HG03571 (cell line): Measurements from ENCODE around the gene STIMATE.

Source experiments
- ATAC-seq: cut with Tn5 transposase; IDR thresholded peaks from one replicate; pipeline ENCODE4 v1.9.1; 2021; ENCODE audit not compliant: unreplicated experiment

STIMATE gene

GRCh38 chr3:52824037-52824436, 73.3 kb downstream of the STIMATE start:
- ATAC-seq: no peak

DNA sequence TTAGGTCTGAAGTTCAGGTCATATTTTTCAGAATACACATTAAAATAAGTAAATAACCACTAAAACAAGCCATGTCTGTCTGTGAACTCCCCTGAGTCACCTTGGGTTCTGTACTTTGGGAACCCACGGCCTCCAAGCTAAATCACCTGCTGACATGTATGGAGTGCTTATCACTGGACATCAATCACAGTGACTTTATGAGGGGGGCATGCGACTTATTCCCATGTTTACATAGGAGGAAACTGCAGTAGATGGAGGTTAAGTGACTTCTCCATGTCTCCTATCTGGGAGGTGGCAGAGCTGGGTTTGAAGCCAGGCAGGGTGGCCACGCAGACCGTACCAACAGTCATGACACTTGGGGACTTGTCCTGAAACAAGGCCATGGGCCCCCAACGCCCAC, 75.0 kb downstream of the STIMATE start:
- ATAC-seq: no peak

- ATAC-seq: no peak
Observed at GRCh38 chr3:52820736-52821135, 76.6 kb downstream of the STIMATE start.

- ATAC-seq: no peak
Observed at GRCh38 chr3:52819936-52820335, 77.4 kb downstream of the STIMATE start.

DNA sequence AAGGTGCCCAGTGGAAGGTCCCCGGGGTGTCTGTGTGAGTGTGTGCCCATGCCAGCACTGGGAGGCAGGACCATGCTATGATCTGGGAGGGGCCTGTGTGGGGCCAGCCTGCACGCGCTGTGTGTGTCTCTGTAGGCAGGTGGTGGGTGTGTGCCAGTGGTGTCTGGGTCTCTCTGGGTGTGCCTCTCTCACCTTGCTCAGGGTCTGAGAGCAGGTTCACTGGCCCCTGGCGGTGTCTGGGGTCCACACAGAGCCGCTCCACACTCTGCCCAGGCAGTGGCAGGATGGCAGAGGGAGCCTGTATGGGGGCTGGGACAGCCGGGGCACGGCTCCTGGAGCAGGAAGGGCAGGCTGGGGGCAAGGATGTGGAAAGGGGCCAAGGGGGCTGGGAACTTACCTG, 79.5 kb downstream of the STIMATE start:
- no peak for ATAC-seq

GRCh38 chr3:52817221-52817620, 80.1 kb downstream of the STIMATE start:
- ATAC-seq: no peak

DNA sequence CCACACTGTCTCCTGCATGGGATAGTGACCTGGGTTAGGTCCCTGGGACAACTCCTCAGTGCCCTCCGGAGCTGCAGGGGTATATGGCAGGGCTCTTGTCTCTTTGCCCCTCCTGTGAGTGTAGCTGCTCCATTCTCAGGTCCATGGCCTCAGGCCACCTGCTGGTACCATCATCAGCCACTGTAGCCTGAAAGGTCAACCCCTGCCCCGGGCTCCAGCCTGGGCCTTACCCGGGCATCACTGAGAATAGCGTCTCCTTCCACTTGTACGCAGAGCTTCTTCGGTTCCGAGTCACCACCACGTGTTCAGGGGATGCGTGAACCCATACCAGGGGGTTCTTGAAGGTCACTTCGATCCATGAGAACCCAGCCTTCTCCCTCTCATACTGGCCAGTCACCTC, 80.7 kb downstream of the STIMATE start:
- no peak for ATAC-seq

DNA sequence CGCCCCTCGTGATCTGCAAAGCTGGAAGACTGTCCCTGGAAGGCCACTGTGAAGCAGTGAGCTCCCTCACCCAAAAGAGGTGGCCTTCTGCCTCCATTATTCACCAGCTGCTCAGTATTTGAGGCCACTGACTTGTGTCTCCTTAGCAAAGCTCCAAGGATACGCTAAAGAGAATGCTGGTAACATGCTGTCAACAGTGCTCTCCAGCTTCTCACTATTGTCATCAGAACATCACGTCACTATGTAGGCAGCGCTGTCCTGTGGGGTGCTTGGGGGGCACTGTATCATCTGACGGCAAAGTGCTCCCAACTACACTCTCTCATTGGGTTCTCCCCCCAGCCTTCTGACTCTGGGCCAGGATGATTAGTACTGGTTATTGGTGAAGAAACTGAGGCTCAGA, 81.1 kb downstream of the STIMATE start:
- ATAC-seq: no peak

GRCh38 chr3:52813810-52814209, 83.5 kb downstream of the STIMATE start:
- no peak for ATAC-seq

- ATAC-seq: no peak
Observed at GRCh38 chr3:52811452-52812011, 85.8 kb downstream of the STIMATE start.

DNA sequence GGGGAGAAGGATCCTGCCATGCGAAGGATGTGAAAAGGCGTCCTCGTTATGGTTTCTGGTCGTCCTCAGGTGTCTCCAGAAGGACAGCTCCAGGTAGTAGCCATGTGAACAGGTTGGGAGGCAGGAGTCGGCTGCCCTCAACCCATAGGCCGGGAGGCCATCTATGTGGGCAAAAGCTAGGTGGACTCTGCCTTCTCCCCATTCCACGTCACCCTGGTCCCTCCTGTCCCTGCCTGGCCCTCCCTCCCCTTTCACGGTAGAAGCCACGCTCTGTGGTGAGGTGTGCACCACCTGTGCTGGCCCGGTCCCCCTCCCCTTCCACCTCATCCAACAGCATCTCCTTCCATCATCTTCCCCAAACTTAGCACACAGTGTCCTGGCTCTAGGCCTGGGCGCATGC, 86.4 kb downstream of the STIMATE start:
- ATAC-seq: no peak

GRCh38 chr3:52809662-52810377, 87.5 kb downstream of the STIMATE start:
- no peak for ATAC-seq

DNA sequence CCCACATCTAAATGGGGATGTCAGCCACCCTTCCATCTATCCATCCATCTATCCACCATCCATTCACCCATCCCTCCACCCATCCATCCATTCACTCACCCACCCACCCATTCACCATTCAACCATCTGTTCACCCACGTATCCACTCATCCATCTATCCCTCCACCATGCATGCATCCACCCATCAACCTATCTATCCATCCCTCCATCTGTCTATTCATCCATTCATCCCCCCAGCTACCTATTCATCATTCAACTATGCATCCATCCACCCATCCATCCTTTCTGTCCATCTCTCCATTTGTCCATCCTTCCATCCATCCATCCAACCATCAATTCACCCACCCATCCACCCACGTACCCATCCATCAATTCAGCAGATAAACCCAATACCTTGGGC, 88.2 kb downstream of the STIMATE start:
- no peak for ATAC-seq

DNA sequence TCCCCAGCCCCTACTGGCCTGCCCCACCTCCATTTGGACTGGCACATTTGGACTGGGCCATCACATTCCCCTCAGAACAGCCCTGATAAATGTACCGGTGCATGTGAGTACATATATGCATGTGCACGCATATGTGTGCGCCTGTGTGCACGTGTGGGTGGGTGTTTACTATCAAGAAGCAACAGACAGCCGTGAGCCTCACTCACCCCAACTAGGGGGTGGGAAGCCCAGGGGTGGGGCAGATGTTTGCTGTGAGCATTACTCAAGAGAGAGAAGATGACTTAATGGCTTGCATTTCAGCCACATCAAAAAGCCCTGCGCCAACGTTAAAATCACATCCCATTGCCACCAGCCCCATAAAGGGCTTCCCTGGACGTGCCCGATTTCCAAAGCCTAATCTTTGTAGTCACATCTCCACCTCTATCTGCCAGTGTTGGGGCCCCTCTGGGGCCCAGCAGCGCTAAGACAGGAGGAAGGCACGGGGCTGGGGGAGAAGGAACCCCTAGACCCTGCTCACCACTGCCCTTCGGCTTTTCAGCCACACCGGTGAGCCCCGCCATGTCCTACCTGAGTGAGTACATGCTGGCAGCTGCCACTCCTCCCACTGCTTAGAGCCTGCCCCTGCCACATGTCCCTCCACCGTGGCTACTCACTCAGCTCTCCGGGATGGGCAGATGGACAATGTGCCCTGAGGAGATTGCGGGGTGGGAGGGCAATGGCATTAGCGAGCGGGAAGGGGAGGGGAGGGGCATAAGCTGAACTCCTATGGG, 91.9 kb downstream of the STIMATE start:
- ATAC-seq: no peak

DNA sequence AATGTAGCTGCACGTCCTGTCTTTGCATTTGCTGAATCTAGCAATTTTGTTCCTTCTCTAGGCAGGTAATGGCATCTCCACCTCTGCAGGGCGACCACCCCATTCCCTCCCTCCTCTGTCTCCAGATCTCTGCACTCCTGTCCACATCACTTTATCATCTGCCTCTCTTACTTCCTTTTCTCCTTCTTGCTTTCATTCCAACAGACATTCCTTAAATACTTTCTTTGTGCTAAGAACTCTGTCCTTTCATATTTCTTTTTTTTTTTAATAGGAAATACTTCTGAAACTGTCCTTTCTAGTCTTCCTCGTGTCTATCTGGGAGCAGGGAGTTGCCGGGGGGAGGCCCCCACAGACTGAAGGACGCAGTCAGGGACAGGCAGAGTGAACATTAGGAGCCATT, 95.5 kb downstream of the STIMATE start:
- no peak for ATAC-seq

DNA sequence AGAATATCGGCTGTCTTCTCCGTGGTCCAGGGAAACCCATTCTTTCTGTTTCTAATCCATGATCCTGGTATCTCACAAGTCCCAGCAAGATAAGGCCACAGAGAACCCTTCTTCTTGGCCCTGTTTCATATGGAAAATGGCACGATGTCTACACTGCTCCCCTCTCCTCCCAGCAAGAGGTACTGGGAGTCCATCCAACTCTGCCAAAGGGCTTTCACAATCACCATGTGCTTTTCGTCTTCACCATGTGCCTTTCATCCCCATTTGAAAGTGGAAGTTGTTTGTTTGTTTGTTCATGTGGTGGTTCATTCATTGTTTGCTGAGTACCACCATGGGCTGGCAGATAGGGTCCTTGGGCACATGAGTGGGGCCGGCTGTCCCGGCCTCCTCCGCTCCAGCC, 97.3 kb downstream of the STIMATE start:
- no peak for ATAC-seq

- ATAC-seq: no peak
Observed at GRCh38 chr3:52798978-52799476, 98.3 kb downstream of the STIMATE start.

- no peak for ATAC-seq
Observed at GRCh38 chr3:52798376-52798977, 98.9 kb downstream of the STIMATE start.

DNA sequence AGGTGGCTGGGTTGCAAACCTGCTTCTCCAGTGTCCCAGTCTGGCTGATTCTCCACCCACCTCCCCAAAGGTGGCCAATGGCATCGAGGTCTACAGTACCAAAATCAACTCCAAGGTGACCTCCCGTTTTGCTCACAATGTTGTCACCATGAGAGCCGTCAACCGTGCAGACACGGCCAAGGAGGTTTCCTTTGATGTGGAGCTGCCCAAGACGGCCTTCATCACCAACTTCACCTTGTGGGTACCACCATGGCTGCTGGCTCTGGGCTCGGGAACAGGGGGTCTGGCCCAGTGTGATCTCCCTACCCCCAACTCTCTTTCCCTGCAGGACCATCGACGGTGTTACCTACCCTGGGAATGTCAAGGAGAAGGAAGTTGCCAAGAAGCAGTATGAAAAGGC, 100.9 kb downstream of the STIMATE start:
- no peak for ATAC-seq

GRCh38 chr3:52795298-52795900, 101.9 kb downstream of the STIMATE start:
- no peak for ATAC-seq

- no peak for ATAC-seq
Observed at GRCh38 chr3:52794612-52795099, 102.7 kb downstream of the STIMATE start, which contains the start of gene ITIH3. Gene ITIH3, plus strand, starts transcription at chr3:52794796. Its CDS starts 8 bp downstream, at chr3:52794804.
